Measurements from ENCODE around the gene PCED1B.
A peak's percentile ranks its signal among the peaks of the same experiment; 100 is the strongest.

Gene PCED1B

DNA sequence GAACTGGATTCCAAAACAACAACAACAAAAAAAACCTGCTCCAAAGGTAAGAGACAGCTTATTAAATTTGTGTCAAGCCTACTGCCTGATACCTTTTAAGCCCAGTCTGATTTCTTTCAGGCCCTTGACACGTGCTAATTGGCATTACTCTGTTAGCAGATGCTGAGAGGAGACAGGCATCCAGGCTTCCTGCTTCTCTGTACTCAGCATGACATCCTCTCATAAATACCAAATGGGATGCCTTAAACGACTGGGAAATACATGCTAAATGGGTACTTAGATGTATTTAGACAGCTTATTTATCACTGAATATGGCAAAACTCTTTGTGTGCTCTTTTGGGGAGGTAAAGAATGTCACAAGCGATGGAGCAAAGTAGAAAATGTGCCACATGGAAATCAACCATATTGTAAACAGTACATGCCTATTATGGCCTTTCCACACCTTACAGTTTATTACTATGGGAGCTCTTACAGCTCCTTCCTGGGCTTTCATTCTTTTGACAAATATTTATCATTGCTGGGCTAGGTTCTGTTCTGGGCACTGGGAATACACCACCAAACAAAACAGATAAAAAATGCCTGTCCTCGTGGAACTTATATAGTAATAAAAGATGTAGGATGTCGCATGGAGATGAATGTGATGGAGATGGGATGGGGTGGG is 11.5 kb upstream of the PCED1B start:
- no peak for DNase-seq (ENCODE audit: low spot score)

GRCh38 chr12:47068539-47068938 is 10.9 kb upstream of the PCED1B start:
- DNase-seq (ENCODE audit: low spot score), result no peak

GRCh38 chr12:47070310-47070709 is 9.1 kb upstream of the PCED1B start:
- no peak for DNase-seq (ENCODE audit: low spot score)

DNA sequence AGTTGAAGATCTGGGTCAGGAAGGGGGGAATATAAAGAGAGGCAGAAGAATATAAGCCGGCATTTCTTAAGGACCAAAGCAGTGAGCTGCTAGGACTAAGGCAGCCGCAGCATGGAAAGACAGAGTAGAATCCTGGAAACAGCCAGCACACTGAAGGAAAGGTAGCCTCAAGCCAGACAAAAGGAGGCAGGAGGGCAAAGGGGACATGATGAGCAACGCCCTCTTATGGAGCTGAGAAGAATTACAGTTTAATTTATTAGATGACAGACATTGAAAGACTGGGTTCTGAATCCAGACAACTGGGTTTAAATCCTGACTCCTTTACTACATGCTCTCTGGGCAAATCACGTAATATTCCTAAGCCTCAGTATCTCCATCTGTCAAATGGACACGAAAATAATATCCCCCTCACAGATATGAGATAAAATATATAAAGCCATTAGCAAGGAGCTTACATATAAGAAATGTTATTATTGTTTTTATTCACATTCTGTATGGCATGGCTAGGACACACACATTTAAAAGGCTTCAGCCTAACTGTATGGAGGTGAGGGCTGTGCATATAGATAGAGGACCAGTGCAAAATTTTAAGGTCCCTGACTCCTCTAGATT is 8.1 kb upstream of the PCED1B start:
- no peak for DNase-seq (ENCODE audit: low spot score)

GRCh38 chr12:47073951-47074350 is 5.5 kb upstream of the PCED1B start:
- no peak for DNase-seq (ENCODE audit: low spot score)

DNA sequence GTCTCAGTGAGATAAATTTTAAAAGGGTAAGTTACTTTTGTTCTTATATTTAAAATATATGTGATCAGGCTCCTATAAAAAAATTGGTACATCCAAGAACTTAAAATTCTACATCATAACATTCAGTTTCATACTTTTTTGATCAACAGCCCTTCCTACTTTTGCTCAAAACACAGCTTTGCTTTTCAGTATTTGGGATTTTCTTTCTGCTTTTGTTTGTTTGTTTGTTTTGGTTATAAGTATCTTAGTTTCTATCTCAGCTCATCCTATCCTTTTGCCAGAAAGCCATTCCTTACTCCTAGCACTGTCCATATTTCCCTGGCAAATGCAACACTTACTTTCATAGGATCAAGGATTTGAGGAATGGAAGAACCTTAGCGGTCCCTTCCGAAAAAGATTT is 4.7 kb upstream of the PCED1B start:
- DNase-seq (ENCODE audit: low spot score), result no peak

DNA sequence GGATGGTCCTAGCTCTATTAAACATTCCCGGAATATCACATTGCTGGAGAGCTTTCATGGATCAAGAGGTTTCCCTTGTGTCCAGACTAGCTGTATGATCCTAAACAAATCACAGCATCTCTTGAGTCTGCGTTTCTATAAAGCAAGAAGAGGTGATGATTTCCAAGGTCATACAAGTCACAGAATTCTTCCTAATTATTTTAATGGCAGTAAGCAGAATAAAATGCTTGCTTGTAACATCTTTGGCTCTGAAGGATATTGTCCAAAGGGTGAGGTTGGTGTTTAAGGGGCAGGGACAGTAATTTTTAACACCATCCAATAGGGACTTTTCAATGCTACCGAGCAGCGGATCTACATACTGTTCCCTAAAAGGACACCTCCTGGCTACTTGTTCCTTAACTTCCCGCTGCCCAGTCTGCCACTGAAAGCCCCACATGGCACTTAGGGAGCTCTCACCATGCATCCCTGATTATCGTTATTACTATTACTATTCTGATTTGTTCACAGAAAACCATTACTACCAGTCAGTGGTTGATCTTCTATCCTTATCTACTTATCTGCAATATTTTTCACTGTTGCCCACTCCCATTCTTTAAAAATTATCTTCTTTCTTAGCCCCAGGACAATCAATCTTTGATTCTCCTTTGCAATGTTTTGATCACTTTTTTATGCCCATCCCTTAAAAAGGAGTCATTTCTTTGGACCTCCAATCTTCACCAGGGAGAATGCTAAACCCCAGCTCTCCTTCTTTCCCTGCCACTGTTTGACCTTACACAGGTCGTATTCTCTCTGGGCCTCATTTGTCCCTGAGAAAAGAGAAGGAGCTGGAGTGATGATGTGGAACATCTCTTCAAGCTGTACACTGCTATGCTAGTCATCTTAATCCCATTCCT is 4.0 kb upstream of the PCED1B start:
- DNase-seq (ENCODE audit: low spot score), result no peak

DNA sequence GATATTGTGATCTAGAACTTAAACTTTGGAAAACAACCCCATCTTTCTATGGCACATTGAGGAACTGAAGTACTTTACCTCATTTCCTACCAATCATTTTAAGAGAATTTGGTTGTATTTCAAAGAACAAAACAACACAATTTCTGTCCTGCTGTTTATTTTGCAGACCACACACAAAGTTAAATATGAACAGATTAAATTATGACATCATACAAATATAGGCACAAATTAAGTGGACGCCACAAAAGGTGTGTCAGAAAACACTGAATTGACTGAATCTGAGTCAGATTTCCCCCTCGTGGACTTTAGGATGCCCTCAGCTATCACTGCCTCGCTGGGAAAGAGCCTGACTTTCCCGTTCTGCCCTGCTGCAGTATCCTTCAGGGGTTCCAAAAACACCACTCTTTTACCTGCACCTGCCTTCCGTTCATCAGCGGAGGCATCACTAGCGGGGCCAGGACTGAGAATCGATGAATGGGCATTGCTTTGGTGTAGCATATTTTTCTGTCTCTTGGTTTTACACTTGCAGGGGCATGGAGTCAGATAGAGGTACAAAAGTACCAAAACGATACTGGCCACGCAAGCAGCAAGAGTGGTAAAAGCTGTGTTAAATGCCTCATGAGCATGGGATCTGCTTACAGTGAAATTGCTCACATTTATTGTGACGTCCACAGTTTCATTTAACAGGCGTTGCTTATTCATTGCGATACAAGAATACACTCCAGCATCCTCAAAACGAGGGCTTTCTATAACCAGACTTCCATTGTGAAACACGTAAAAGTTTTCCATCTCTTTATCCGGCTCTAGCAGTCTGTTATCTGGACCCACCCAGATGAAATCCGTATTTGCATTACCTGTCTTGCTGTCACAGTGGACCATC is 2.0 kb upstream of the PCED1B start:
- DNase-seq (ENCODE audit: low spot score), result no peak

DNA sequence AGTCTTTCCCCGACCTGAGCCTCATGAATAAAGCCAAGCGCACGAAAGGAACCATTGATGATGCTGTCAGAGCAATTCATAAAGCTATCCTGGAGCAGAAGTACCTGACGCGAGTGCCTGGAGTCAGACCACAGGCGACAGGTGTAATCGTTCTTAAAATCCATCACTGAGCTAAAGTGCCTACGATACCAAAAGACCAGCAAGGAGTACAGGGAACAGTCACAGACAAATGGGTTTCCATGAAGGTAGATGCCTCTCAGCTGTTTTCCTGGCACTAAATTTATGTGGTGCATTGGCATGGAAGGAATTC is 1.4 kb upstream of the PCED1B start:
- DNase-seq (ENCODE audit: low spot score), result no peak

DNA sequence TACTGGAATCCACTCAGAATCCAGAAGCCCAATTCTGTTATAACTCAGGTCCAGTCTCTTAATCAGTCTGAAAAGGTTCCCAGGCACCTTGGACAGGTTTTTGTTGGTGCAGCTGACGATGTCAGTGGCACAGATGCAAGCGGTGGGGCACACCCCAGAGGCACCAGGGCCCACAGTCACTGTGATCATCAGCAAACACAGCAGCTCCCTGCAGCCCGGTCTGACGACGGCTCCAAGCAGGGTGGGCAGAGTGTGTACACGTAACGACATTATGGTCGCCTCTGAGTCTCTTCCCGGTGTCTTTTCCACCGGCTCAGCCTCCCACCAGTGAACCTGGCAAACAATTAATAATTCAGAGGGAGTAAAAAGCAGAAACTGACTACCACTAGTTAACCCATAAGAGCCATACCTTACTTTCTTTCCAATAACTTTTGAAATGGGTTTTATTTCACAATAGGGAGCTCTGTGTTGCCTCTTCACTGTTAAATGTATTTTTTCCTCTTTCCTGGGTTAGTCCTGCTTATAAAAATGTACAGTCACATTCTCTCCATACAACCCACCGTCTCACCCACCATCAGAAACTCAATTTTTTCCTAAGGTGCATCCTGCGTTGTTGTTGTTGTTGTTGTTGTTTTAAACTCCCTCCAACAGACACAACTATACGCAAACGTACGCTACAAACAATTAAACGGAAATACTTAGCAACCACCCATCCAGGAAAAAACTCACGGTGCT is 521 bp upstream of the PCED1B start:
- no peak for DNase-seq (ENCODE audit: low spot score)

GRCh38 chr12:47079981-47080724 is 732 bp downstream of the PCED1B start:
- peak; percentile 15 for DNase-seq (ENCODE audit: low spot score)

DNA sequence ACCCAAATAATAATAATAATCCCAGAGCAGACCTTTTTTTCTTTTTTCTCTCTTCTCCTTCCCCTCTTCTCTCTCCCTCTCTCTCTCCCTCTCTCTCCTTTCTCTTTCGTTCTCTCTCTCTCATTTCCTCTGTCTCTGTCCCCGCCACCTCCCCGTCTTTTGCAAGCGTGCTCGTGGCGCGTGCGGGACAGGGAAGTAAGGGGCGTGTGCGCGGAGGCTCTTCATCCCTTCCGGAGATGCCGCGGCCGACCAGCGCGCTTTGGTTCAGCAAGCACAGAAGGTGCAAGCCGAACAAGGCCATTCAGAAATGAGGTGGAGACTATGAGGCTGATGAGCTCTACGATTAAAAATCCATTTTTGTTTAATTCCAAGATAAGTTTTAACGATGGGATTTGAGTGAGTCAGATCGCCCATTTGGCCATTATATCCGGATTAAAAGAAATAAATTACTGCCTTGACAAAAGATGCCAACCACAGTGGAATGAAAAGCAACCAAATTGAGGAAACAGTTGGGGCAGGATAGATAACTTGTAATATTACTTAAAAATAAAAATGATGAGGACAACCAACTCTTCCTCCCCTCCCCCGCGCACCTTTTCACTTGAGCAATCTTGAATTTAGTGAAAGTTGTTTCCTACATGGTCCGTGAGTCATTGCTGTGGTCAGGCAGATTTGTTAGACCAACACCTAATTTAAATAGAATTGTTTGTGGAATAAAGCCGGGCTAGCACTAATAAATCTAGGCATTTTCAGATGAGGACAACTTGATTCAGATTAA is 1.5 kb downstream of the PCED1B start:
- DNase-seq (ENCODE audit: low spot score), result no peak

- no peak for DNase-seq (ENCODE audit: low spot score)
These were observed 2.9 kb downstream of the PCED1B start for GRCh38 chr12:47082283-47082682.

GRCh38 chr12:47082796-47083621 is 3.6 kb downstream of the PCED1B start:
- no peak for DNase-seq (ENCODE audit: low spot score)

DNA sequence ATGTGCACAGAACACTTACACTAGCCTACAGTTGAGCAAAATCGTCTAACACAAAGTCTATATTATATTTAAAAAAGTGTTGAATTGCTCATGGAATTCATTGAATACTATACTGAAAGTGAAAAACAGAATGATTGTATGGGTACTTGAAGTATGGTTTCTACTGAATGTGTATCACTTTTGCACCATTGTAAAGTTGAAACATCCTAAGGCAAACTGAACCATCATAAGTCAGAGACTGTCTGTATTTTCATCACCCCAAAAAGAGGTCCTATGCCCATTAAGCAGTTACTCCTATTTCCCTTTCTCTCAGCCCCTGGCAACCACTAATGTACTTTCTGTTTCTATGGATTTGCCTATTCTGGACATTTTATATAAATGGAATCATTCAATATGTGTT is 4.8 kb downstream of the PCED1B start:
- no peak for DNase-seq (ENCODE audit: low spot score)

DNA sequence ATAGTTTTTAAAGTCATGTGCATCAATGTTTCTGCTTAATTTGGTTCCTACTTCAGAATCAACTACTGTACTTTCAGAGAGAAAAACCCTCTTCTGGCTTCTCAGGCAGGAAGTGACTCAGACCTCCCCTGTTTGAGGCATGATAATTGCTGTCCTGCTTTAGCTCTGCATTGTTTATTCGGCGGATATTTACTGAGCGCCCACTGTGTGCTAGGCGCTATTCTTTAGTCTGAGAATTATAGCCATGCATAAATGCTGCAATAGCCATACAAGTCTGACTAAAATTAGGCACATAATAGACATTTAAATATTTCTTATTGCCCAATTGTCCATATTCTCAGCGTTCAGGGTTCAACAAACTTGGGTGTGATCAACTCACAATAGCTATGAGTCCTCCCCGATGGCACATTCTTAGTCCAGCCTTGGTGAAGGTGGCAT is 6.4 kb downstream of the PCED1B start:
- no peak for DNase-seq (ENCODE audit: low spot score)

GRCh38 chr12:47087088-47087688 is 7.8 kb downstream of the PCED1B start:
- no peak for DNase-seq (ENCODE audit: low spot score)

Data from pons (tissue), 1 donor.